ENCODE results near the gene C12orf75.
"Not testable (repeated sequence)": the region's sequence is repeated elsewhere in the genome, so short reads cannot be mapped to it uniquely, and the experiment has no call there.

Gene C12orf75

GRCh38 chr12:105310476-105311085 lies 19.9 kb upstream of the C12orf75 start:
- DNase-seq (ENCODE audit: low spot score) = not testable (repeated sequence)

DNA sequence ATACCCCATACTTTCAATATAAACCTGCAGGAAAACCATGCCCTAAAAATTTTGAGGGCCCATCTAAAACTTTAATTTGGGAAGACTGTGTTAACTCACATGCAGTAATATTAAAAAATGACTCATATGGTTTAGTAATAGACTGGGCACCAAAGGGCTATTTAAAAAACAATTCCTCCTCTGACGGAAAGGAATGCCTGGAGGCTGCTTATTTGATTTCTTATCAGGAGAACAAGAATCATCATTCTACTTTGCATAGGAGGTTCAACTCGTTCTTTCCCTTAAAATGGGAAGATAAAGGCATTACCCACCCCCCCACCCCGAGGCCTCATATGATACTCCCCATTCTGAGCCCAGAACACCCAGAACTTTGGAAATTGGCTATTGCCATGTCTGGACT lies 18.6 kb upstream of the C12orf75 start:
- DNase-seq (ENCODE audit: low spot score) = not testable (repeated sequence)

- not testable (repeated sequence) for DNase-seq (ENCODE audit: low spot score)
Measured at GRCh38 chr12:105313755-105314154, 16.7 kb upstream of the C12orf75 start.

DNA sequence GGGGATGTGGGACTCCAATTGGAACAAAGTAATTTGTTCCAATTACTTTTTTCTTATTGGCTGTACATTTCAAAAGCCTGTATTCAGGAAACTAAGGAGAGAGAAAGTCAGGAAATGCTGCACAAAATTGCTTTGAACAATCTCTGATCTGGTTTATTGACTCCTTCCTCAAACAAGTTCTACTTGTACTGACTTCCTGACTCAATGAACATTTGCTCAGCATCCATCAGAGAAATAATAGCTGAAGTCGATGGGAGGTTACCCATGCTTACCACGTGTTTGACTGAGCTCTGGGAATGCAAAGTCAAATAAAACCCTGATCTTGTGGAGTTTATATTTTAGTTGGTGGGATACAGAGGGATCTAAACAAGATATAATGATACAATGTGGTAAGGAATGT lies 15.4 kb upstream of the C12orf75 start:
- DNase-seq (ENCODE audit: low spot score) = no peak

DNA sequence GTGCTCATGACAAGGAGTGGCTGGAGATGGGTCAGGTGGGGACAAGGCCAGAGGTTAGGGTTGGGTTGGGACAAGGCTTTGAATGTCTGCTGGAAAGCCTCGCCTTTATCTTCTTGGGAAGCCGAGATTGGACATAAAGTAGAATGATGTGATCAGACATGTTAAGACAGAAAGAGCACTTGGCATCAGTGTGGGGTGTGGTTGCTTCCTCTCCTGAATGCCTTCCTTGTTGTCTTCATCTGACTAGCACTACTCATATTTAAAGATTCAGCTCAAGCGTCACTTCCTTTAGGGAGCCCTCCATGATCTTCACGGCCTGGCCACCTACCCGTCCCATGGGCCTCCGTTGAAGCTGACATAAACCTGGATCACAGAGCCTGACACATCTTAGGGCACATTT lies 14.8 kb upstream of the C12orf75 start:
- no peak for DNase-seq (ENCODE audit: low spot score)

DNA sequence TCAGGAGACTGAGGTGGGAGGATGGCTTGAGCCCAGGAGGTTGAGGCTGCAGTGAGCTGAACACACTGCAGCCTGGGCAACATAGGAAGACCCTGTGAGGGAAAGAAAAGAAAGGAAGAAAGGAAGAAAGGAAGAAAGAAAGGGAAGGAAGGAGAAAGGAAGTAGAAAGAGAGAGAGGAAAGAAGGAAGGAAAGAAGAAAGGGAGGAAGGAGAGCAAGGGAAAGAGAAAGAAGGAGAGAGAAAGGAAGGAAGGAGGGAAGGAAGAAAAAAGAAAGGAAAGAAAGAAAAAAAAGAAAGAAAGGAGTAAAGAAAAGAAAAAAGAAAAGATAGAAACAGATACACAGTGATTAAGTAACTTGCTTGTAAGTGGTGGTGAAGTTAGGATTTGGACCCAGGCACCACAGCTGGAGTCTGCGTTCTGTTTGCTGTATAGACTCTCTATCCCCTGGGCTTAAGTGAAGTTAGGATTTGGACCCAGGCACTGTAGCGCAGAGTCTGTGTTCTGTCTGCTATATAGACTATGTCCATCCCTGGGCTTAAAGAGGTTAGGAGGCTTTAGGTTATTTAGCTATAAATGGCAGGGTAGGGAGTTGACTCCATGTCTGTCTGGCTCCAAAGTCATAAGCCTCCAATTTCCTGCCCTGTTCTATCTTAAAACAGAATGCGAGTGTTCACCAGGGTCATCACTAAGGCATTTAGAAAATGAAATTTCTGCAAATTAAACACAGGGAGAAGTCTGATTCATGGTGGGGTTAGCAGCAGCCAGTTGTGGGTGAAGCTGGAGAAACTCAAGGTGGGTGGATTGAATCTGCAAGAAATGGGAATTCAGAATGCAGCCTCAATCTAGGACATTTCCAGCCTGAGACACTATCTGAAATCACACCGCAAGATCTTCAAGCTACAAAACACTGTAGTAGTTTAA lies 13.3 kb upstream of the C12orf75 start:
- DNase-seq (ENCODE audit: low spot score) = peak; percentile 62

- DNase-seq (ENCODE audit: low spot score) = peak; percentile 31
Measured at GRCh38 chr12:105317942-105318621, 12.4 kb upstream of the C12orf75 start.

DNA sequence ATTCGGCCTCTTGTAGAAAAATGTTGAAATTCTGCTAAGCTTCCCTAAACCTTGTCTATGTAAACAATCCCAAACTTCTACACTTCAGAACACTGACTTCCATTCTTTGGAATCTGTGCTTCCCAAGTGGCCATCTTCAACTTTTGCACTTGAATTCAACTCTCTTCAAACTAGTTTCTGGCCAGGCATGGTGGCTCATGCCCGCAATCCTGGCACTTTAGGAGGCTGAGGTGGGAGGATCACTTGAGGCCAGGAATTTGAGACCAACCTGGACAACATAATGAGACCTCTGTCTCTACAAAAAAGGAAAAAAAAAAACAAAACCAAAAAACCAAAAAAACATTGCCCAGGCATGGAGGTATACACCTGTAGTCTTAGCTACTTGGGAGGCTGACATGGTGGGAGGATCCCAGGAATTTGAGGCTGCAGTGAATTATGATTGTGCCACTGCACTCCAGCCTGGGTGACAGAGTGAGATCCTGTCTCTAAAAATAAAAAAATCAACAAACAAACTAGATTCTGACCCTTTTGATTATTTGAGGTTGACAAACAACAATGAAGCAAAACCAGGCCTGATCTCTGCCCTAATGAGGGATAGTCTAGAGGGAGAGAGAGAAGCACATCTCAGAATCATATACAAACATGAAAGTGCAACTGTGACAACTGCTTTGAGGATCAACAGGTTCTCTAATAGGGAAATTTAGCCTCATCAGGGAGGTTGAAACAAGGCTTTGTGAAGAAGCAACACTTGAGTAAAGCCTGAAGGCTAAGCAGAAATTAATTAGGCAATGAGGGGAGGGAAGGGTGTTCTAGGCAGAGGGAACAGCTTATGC lies 11.6 kb upstream of the C12orf75 start:
- DNase-seq (ENCODE audit: low spot score) = no peak

GRCh38 chr12:105319691-105320209 lies 10.7 kb upstream of the C12orf75 start:
- DNase-seq (ENCODE audit: low spot score) = no peak

- DNase-seq (ENCODE audit: low spot score) = no peak
Measured at GRCh38 chr12:105321125-105321524, 9.4 kb upstream of the C12orf75 start.

DNA sequence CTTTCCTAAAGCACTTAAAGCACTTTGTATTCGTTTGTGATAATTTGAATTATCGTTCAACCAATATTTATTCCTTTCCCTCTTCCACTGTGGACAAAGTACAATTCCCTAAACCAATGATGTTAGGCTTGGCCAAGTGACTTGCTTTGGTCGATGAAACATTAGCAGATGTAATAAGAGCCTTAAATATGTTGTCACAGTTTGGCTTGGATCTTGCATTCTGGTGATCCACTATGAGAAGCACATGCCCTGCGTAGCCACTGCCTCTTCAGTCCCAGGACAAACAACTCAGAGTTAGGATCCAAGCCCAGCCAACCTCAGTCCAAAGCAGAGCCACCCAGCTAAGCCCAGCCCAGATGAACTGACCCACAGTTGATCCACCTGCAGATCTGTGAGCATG lies 8.4 kb upstream of the C12orf75 start:
- DNase-seq (ENCODE audit: low spot score) = peak; percentile 61

DNA sequence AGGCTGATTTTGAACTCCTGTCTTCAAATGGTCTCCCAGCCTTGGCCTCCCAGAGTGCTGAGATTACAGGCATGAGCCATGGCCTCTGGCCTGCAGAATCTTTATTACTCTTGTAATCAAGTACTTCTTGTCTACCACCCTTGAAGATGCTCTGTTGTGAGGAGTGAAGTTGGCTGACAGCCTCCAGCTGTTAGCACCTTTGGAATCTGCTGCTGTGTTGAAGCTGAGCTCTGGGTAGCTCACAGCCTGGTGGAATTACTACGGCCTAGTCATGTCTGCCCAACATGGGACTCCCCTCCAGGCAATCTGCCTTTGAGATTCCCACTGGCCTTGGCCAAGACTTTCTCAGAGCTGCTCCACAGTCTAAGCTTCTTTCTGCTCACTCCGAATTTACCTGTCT lies 5.8 kb upstream of the C12orf75 start:
- DNase-seq (ENCODE audit: low spot score) = no peak

DNA sequence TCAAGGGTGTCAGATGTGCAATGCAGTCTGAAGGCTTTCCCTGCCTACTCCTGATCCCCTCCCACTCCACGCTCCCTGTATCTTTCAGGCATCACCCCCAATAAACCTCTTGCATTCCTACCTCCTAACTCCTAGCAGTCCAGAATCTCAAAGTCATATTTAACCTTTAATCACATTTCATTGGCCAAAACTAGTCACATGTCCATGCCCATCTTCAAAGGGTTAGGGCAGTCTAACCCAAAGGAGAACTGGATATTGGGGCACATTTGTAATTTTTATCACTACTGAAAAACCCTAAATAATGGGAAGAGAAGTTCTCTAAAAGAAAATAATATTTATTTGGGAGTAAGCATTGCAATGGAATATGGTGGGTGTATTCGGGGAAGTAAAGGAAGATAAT lies 5.4 kb upstream of the C12orf75 start:
- no peak for DNase-seq (ENCODE audit: low spot score)

DNA sequence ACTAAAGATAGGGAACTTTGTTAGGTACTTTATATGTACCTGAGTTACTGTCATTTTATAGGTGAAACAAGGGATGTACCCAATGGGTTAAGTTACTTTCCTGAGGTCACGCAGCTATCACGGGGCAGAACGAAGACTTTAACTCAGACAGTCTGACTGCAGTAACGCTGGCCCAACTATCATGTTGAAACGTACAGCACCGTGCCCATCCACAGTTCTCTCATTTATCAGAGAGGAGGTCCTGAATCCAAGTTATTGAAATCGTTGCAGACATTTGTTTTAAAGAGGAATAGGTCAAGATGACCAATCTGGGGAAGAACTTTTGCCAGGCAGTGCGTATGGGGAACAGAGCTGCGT lies 587 bp upstream of the C12orf75 start:
- DNase-seq (ENCODE audit: low spot score) = no peak

DNA sequence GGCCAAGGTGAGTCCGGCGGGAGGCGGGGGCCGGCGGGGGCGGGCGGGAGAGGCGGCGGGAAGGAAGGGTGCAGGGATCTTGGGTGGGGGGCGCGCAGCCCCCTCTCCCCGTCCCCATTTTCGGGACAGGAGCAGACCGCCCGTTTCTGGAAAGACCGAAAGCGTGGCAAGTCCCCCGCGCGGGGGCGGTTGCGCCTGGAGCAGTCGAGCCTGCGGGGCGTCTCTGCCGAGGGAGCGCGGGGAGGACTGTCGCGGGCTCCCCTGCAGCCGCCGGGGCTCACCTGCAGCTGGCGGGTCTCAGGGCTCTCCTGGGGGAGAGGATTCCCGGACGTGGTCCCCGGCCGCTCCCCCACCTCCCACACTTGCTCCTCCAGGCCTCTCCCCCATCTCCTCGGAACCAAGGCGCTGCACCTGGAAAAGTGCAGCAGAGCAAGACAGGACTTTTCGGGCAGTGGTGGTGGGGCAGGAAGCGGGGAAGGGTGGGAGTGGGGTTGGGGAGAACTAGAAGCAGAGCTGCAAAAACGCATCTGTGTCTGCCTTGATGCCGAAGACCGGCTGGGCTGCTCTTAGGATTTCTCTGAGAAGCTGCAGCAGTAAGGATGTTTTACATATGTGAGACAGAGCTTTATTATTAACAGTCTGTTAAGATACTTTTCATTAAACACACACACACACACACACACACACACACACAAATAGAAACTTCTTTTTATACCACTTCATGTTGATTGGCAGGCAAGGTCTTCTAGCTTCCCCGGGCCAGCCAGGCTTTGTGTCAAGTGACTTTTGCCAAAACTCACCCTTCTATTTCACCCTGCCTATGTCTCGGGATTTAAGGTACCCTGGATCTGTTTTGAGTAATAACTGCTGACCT lies 677 bp downstream of the C12orf75 start:
- peak; percentile 47 for DNase-seq (ENCODE audit: low spot score)

- DNase-seq (ENCODE audit: low spot score) = no peak
Measured at GRCh38 chr12:105331805-105332251, 1.3 kb downstream of the C12orf75 start.

GRCh38 chr12:105332286-105332685 lies 1.8 kb downstream of the C12orf75 start:
- DNase-seq (ENCODE audit: low spot score) = not testable (repeated sequence)

- DNase-seq (ENCODE audit: low spot score) = no peak
Measured at GRCh38 chr12:105332925-105333324, 2.4 kb downstream of the C12orf75 start.

GRCh38 chr12:105334001-105334400 lies 3.5 kb downstream of the C12orf75 start:
- peak; percentile 38 for DNase-seq (ENCODE audit: low spot score)

DNA sequence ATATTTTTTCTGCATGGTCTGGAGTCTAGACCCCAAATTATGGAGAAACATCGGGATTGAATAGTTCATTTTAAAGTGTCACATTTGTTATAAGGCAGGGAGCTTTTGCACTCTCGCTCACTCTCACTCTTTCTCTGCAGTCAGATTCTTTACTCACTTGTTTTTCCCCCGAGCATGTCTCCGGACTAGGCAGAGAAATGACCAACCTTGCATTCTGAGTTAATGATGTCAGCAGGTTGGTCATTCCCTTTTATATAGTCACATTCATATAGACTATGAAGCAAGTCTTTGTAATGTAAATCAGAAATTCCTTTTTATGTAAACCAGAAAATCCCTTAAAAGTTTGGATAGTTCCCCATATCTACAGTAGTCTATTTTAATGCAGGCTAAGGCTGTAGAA lies 4.1 kb downstream of the C12orf75 start:
- no peak for DNase-seq (ENCODE audit: low spot score)

DNA sequence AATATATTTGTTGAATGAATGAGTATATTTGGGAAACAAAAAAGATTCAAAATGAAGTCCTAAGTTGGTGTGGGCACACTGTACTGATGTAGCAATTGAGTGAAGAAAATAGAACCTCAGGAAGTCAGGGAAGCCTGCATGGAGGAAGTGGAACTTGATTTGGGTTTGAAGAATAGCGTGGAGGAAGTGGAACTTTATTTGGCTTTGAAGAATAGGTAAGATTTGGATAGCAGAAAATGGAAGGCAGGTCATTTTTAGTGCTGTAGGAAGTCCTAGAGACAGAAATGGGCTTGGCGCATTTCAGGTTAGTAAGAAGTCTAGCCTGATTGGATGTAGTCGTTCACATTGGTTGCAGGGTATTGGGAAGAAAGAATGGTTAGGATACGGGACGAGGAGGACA lies 5.4 kb downstream of the C12orf75 start:
- no peak for DNase-seq (ENCODE audit: low spot score)
